Ascending aorta (tissue), 2 donors: Measurements from ENCODE around the gene PPT2. TPM values are rescaled to one million over a fixed set of nuclear protein-coding genes. Genes with fewer than 3 reads are reported as not detected.

Experiments used
- DNase-seq, 2 donors: peaks; one replicate each; pipeline ENCODE4 v3.0.0-alpha.2; 2019; ENCODE audit warnings: low spot score in 2 of 2
- H3K27ac ChIP-seq, 2 donors: fragments of 200-600 bp; sonication (generic); one replicate each; pipeline ENCODE4 v1.5.1; 2016 to 2017; ENCODE audit warnings: mild to moderate bottlenecking in 1 of 2
- H3K27me3 ChIP-seq: fragments of 200-600 bp; sonication (generic); one replicate; pipeline ENCODE4 v1.5.1; 2017
- H3K36me3 ChIP-seq, 2 donors: fragments of 200-600 bp; sonication (generic); one replicate each; pipeline ENCODE4 v1.5.1; 2016
- H3K4me1 ChIP-seq, 2 donors: fragments of 200-600 bp; sonication (generic); one replicate each; pipeline ENCODE4 v1.5.1; 2016 to 2017; ENCODE audit warnings: mild to moderate bottlenecking in 1 of 2
- H3K4me3 ChIP-seq, 2 donors: fragments of 200-600 bp; sonication (generic); one replicate each; pipeline ENCODE4 v1.5.1; 2016 to 2017; ENCODE audit warnings: mild to moderate bottlenecking in 1 of 2
- H3K9me3 ChIP-seq, 2 donors: fragments of 200-600 bp; sonication (generic); one replicate each; pipeline ENCODE4 v1.5.1; 2016
- CTCF ChIP-seq, 3 experiments: fragments of 200-600 bp in 2 of 3; fragments of 450-650 bp in 1 of 3; sonication (generic) in 2 of 3; IDR thresholded peaks; one replicate each; pipeline ENCODE4 v1.5.1; 2016 to 2019; ENCODE audit warnings: antibody characterized with exemption in 3 of 3, mild to moderate bottlenecking in 1 of 3, moderate library complexity in 1 of 3
- intact Hi-C: fragments of 100-400 bp; cut with DNase I; formaldehyde crosslinking; loops from one replicate; pipeline ENCODE4 v1.15.1; 2023
- total RNA-seq: library from RNA; depleted of rRNA; stranded (reverse); fragments of >200 nt; gene quantifications from one replicate; pipeline ENCODE4 v1.1.0, GENCODE V29; 2016

The PPT2 gene
- total RNA-seq, 1 donor from 2014 or later = 839 TPM

GRCh38 chr6:32176476-32177182 is 22.7 kb downstream of the PPT2 start:
- intact Hi-C loops = loop anchor here (1.0 to 10.0 kb wide), 7 partner anchors 19 to 1241 kb away; partner anchors contain the start of genes BRD2, C6orf47, CSNK2B and CUTA
- H3K4me3 ChIP-seq = peak overlapping the region; percentile 73 to 99
- H3K27me3 ChIP-seq = no peaks in the 10 kb centered on the region
- peaks cover 14 to 16% of the 10 kb centered on the region in 2 donors for H3K36me3 ChIP-seq
- H3K27ac ChIP-seq = peak overlapping the region; percentile 87 to 92
- DNase-seq = no peak
- H3K9me3 ChIP-seq = no peaks in the 10 kb centered on the region
- no peak for TF ChIP-seq CTCF (IDR thresholded peaks at IDR 0.05)
- peaks cover 9 to 27% of the 10 kb centered on the region in 2 donors for H3K4me1 ChIP-seq

GRCh38 chr6:32177183-32177787 is 23.3 kb downstream of the PPT2 start:
- Histone ChIP-seq H3K9me3 (no peaks in the 10 kb centered on the region), H3K27me3 (no peaks in the 10 kb centered on the region), H3K36me3 (peaks cover 18 to 20% of the 10 kb centered on the region in 2 donors), H3K4me1 (peaks cover 9 to 27% of the 10 kb centered on the region in 2 donors), H3K4me3 (peak overlapping the region; percentile 73 to 99), H3K27ac (peak overlapping the region; percentile 87 to 92)
- DNase-seq = no peak
- TF ChIP-seq CTCF (IDR thresholded peaks at IDR 0.05) = no peak
- intact Hi-C loops = loop anchor here (1.0 to 10.0 kb wide), 6 partner anchors 18 to 1240 kb away; partner anchors contain the start of genes BRD2, C6orf47, CSNK2B and CUTA

- Histone ChIP-seq H3K36me3 (peaks cover 25% of the 10 kb centered on the region in 2 donors), H3K4me3 (peak within 1 kb of the TSS; percentile 73 to 99), H3K9me3 (no peaks in the 10 kb centered on the region), H3K27me3 (no peaks in the 10 kb centered on the region), H3K27ac (peak within 1 kb of the TSS; percentile 87 to 92), H3K4me1 (peaks cover 9 to 27% of the 10 kb centered on the region in 2 donors)
- no peak for TF ChIP-seq CTCF (IDR thresholded peaks at IDR 0.05)
- DNase-seq = peak; percentile 96 to 99
- intact Hi-C loops = loop anchor here (1.0 to 10.0 kb wide), 7 partner anchors 12 to 1239 kb away; partner anchors contain the start of genes BRD2, C6orf47, CSNK2B and CUTA
Measured at GRCh38 chr6:32177788-32178546, 24.0 kb downstream of the PPT2 start, which contains the start of gene RNF5. Gene RNF5, plus strand, starts transcription at chr6:32178405. Its CDS starts 107 bp downstream, at chr6:32178512.

GRCh38 chr6:32178547-32179440 is 24.9 kb downstream of the PPT2 start:
- Histone ChIP-seq H3K36me3 (peaks cover 25 to 30% of the 10 kb centered on the region in 2 donors), H3K27me3 (no peaks in the 10 kb centered on the region), H3K4me3 (peak overlapping the region; percentile 62 to 73), H3K9me3 (no peaks in the 10 kb centered on the region), H3K27ac (peak overlapping the region; percentile 87 to 92), H3K4me1 (peaks cover 9 to 27% of the 10 kb centered on the region in 2 donors)
- no peak for DNase-seq
- no peak for TF ChIP-seq CTCF (IDR thresholded peaks at IDR 0.05)
- intact Hi-C loops = loop anchor here (1.0 to 10.0 kb wide), 5 partner anchors 12 to 1239 kb away; partner anchors contain the start of genes BRD2, C6orf47, CSNK2B and CUTA
